Measurements from ENCODE around the gene CSNK2B.

Gene CSNK2B

DNA sequence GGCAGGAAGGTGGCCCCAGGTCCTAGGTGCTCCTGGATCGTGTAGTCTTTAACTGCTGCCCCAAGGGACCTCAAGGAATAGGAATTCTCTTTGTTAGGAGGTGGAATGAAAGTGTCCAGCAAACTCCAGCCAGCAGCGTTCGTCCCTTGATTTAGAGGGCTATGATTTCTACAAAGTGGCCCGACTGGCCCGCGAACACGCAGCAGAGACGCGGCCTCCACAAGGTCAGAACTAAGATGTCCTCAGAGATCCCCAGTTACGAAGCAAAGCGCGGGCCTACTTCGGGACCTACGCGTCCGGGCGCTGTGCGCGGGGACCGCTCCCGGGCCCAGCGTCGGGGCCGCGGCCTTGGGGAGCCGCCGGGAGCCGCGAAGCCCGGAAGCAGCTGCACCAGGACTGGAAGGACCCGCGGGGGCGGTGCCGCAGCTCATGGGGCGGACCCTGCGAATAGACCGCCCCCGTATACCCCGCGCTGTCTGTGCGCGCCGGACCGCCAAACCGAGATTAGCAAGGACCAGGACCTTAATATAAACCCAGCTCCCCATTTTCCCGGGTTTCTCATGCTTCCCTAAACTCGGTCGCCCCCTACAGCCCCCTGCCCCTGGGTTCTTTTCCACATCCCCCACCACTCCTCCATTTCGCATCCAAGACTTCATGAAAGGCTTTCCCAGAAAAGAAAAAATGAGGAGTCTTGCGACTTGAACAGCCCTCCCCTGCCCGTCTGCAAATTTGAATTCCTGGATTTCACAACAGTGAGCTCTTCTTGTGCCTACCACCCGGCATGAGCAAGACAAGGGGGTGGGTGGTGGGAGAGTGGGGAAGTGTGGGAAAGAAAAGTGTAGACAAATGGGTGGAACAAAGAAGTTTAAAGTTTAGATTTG is 5.3 kb upstream of the CSNK2B start, which contains the start of gene C6orf47 (continued):
- TF ChIP-seq ZNF274 (IDR thresholded peaks at IDR 0.05; ENCODE audit: low read length) (no peak), ZNF274 (tag by site-specific recombination; IDR thresholded peaks at IDR 0.05; ENCODE audit: borderline replicate concordance) (no peak), ZNF664 (tag by site-specific recombination; IDR thresholded peaks at IDR 0.05) (no peak), ZNF146 (tag by site-specific recombination; IDR thresholded peaks at IDR 0.05) (no peak), TRIM28 (IDR thresholded peaks at IDR 0.05; ENCODE audit: borderline replicate concordance, low read length) (no peak), ZNF155 (tag by site-specific recombination; IDR thresholded peaks at IDR 0.05) (no peak), HOXD13 (CRISPR knock-in tag; IDR thresholded peaks at IDR 0.05; ENCODE audit: borderline replicate concordance) (no peak), YY2 (tag by site-specific recombination; IDR thresholded peaks at IDR 0.05) (no peak), ZNF133 (tag by site-specific recombination; IDR thresholded peaks at IDR 0.05) (no peak), ZBTB7A (tag by site-specific recombination; IDR thresholded peaks at IDR 0.05; ENCODE audit: low read depth) (no peak), ZNF768 (tag by site-specific recombination; IDR thresholded peaks at IDR 0.05) (no peak), ZNF837 (tag by site-specific recombination; IDR thresholded peaks at IDR 0.05) (no peak), ZNF391 (tag by site-specific recombination; IDR thresholded peaks at IDR 0.05; ENCODE audit: borderline replicate concordance, low read depth) (no peak), MZF1 (tag by site-specific recombination; IDR thresholded peaks at IDR 0.05; ENCODE audit: borderline replicate concordance) (peak; percentile 75; the same call in 1 of the 2 replicates), GLI2 (tag by site-specific recombination; IDR thresholded peaks at IDR 0.05; ENCODE audit: borderline replicate concordance, low read depth) (no peak), ZNF174 (tag by site-specific recombination; IDR thresholded peaks at IDR 0.05) (no peak), ZNF560 (tag by site-specific recombination; IDR thresholded peaks at IDR 0.05; ENCODE audit: borderline replicate concordance) (no peak), ZSCAN23 (tag by site-specific recombination; IDR thresholded peaks at IDR 0.05) (no peak), ZNF777 (tag by site-specific recombination; IDR thresholded peaks at IDR 0.05; ENCODE audit: borderline replicate concordance) (no peak)
- TF ChIP-seq, protein P1, sequence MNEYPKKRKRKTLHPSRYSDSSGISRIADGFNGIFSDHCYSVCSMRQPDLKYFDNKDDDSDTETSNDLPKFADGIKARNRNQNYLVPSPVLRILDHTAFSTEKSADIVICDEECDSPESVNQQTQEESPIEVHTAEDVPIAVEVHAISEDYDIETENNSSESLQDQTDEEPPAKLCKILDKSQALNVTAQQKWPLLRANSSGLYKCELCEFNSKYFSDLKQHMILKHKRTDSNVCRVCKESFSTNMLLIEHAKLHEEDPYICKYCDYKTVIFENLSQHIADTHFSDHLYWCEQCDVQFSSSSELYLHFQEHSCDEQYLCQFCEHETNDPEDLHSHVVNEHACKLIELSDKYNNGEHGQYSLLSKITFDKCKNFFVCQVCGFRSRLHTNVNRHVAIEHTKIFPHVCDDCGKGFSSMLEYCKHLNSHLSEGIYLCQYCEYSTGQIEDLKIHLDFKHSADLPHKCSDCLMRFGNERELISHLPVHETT (tag by site-specific recombination; IDR thresholded peaks at IDR 0.05): no peak
- TF ChIP-seq, protein P2, sequence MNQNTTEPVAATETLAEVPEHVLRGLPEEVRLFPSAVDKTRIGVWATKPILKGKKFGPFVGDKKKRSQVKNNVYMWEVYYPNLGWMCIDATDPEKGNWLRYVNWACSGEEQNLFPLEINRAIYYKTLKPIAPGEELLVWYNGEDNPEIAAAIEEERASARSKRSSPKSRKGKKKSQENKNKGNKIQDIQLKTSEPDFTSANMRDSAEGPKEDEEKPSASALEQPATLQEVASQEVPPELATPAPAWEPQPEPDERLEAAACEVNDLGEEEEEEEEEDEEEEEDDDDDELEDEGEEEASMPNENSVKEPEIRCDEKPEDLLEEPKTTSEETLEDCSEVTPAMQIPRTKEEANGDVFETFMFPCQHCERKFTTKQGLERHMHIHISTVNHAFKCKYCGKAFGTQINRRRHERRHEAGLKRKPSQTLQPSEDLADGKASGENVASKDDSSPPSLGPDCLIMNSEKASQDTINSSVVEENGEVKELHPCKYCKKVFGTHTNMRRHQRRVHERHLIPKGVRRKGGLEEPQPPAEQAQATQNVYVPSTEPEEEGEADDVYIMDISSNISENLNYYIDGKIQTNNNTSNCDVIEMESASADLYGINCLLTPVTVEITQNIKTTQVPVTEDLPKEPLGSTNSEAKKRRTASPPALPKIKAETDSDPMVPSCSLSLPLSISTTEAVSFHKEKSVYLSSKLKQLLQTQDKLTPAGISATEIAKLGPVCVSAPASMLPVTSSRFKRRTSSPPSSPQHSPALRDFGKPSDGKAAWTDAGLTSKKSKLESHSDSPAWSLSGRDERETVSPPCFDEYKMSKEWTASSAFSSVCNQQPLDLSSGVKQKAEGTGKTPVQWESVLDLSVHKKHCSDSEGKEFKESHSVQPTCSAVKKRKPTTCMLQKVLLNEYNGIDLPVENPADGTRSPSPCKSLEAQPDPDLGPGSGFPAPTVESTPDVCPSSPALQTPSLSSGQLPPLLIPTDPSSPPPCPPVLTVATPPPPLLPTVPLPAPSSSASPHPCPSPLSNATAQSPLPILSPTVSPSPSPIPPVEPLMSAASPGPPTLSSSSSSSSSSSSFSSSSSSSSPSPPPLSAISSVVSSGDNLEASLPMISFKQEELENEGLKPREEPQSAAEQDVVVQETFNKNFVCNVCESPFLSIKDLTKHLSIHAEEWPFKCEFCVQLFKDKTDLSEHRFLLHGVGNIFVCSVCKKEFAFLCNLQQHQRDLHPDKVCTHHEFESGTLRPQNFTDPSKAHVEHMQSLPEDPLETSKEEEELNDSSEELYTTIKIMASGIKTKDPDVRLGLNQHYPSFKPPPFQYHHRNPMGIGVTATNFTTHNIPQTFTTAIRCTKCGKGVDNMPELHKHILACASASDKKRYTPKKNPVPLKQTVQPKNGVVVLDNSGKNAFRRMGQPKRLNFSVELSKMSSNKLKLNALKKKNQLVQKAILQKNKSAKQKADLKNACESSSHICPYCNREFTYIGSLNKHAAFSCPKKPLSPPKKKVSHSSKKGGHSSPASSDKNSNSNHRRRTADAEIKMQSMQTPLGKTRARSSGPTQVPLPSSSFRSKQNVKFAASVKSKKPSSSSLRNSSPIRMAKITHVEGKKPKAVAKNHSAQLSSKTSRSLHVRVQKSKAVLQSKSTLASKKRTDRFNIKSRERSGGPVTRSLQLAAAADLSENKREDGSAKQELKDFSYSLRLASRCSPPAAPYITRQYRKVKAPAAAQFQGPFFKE (tag by site-specific recombination; IDR thresholded peaks at IDR 0.05; ENCODE audit: borderline replicate concordance): no peak
- TF ChIP-seq, protein P3, sequence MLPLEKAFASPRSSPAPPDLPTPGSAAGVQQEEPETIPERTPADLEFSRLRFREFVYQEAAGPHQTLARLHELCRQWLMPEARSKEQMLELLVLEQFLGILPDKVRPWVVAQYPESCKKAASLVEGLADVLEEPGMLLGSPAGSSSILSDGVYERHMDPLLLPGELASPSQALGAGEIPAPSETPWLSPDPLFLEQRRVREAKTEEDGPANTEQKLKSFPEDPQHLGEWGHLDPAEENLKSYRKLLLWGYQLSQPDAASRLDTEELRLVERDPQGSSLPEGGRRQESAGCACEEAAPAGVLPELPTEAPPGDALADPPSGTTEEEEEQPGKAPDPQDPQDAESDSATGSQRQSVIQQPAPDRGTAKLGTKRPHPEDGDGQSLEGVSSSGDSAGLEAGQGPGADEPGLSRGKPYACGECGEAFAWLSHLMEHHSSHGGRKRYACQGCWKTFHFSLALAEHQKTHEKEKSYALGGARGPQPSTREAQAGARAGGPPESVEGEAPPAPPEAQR (tag by site-specific recombination; IDR thresholded peaks at IDR 0.05): no peak
- TF ChIP-seq, protein P4, sequence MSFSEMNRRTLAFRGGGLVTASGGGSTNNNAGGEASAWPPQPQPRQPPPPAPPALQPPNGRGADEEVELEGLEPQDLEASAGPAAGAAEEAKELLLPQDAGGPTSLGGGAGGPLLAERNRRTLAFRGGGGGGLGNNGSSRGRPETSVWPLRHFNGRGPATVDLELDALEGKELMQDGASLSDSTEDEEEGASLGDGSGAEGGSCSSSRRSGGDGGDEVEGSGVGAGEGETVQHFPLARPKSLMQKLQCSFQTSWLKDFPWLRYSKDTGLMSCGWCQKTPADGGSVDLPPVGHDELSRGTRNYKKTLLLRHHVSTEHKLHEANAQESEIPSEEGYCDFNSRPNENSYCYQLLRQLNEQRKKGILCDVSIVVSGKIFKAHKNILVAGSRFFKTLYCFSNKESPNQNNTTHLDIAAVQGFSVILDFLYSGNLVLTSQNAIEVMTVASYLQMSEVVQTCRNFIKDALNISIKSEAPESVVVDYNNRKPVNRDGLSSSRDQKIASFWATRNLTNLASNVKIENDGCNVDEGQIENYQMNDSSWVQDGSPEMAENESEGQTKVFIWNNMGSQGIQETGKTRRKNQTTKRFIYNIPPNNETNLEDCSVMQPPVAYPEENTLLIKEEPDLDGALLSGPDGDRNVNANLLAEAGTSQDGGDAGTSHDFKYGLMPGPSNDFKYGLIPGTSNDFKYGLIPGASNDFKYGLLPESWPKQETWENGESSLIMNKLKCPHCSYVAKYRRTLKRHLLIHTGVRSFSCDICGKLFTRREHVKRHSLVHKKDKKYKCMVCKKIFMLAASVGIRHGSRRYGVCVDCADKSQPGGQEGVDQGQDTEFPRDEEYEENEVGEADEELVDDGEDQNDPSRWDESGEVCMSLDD (tag by site-specific recombination; IDR thresholded peaks at IDR 0.05): no peak; the same call in 1 of the 2 replicates
- TF ChIP-seq, protein P5, sequence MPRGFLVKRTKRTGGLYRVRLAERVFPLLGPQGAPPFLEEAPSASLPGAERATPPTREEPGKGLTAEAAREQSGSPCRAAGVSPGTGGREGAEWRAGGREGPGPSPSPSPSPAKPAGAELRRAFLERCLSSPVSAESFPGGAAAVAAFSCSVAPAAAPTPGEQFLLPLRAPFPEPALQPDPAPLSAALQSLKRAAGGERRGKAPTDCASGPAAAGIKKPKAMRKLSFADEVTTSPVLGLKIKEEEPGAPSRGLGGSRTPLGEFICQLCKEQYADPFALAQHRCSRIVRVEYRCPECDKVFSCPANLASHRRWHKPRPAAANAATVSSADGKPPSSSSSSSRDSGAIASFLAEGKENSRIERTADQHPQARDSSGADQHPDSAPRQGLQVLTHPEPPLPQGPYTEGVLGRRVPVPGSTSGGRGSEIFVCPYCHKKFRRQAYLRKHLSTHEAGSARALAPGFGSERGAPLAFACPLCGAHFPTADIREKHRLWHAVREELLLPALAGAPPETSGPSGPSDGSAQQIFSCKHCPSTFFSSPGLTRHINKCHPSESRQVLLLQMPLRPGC (tag by site-specific recombination; IDR thresholded peaks at IDR 0.05): no peak
- TF ChIP-seq, protein P6, sequence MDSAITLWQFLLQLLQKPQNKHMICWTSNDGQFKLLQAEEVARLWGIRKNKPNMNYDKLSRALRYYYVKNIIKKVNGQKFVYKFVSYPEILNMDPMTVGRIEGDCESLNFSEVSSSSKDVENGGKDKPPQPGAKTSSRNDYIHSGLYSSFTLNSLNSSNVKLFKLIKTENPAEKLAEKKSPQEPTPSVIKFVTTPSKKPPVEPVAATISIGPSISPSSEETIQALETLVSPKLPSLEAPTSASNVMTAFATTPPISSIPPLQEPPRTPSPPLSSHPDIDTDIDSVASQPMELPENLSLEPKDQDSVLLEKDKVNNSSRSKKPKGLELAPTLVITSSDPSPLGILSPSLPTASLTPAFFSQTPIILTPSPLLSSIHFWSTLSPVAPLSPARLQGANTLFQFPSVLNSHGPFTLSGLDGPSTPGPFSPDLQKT (IDR thresholded peaks at IDR 0.05; ENCODE audit: borderline replicate concordance, low read depth, low read length): no peak
